ENCODE measurements around the gene DDC.

The DDC gene

GRCh38 chr7:50504646-50505546 lies 60.3 kb downstream of the DDC start:
- no peak for DNase-seq
- Mint-ChIP-seq H3K9me3 (no peaks in the 10 kb centered on the region), H3K27me3 (peaks cover 11% of the 10 kb centered on the region), H3K4me1 (ENCODE audit: low read depth) (no peaks in the 10 kb centered on the region), H3K36me3 (ENCODE audit: low read depth) (no peaks in the 10 kb centered on the region), H3K27ac (no peak overlapping the region), H3K4me3 (no peak overlapping the region)

GRCh38 chr7:50502947-50503346 lies 62.3 kb downstream of the DDC start:
- Mint-ChIP-seq H3K36me3 (ENCODE audit: low read depth) (no peaks in the 10 kb centered on the region), H3K9me3 (no peaks in the 10 kb centered on the region), H3K27me3 (peaks cover 10% of the 10 kb centered on the region), H3K4me1 (ENCODE audit: low read depth) (no peaks in the 10 kb centered on the region), H3K27ac (no peak overlapping the region), H3K4me3 (no peak overlapping the region)
- no peak for DNase-seq

- DNase-seq: no peak
- H3K27ac Mint-ChIP-seq: no peak overlapping the region
- no peaks in the 10 kb centered on the region for H3K9me3 Mint-ChIP-seq
- peaks cover 18% of the 10 kb centered on the region for H3K27me3 Mint-ChIP-seq
- peaks cover under 1% of the 10 kb centered on the region for H3K4me1 Mint-ChIP-seq (ENCODE audit: low read depth)
- H3K4me3 Mint-ChIP-seq: no peak overlapping the region
- no peaks in the 10 kb centered on the region for H3K36me3 Mint-ChIP-seq (ENCODE audit: low read depth)
These were observed 63.1 kb downstream of the DDC start for GRCh38 chr7:50502001-50502684.

GRCh38 chr7:50499092-50499491 lies 66.1 kb downstream of the DDC start:
- H3K27ac Mint-ChIP-seq: no peak overlapping the region
- H3K9me3 Mint-ChIP-seq: no peaks in the 10 kb centered on the region
- H3K27me3 Mint-ChIP-seq: peaks cover 24% of the 10 kb centered on the region
- no peak overlapping the region for H3K4me3 Mint-ChIP-seq
- H3K4me1 Mint-ChIP-seq (ENCODE audit: low read depth): peaks cover 5% of the 10 kb centered on the region
- H3K36me3 Mint-ChIP-seq (ENCODE audit: low read depth): no peaks in the 10 kb centered on the region
- DNase-seq: no peak

GRCh38 chr7:50497968-50498367 lies 67.2 kb downstream of the DDC start:
- Mint-ChIP-seq H3K9me3 (no peaks in the 10 kb centered on the region), H3K27me3 (peaks cover 24% of the 10 kb centered on the region), H3K27ac (no peak overlapping the region), H3K4me3 (no peak overlapping the region), H3K4me1 (ENCODE audit: low read depth) (peaks cover 5% of the 10 kb centered on the region), H3K36me3 (ENCODE audit: low read depth) (no peaks in the 10 kb centered on the region)
- DNase-seq: no peak

GRCh38 chr7:50497068-50497642 lies 68.0 kb downstream of the DDC start:
- Mint-ChIP-seq H3K27me3 (peaks cover 31% of the 10 kb centered on the region), H3K36me3 (ENCODE audit: low read depth) (no peaks in the 10 kb centered on the region), H3K27ac (no peak overlapping the region), H3K4me1 (ENCODE audit: low read depth) (peaks cover 5% of the 10 kb centered on the region), H3K4me3 (no peak overlapping the region), H3K9me3 (no peaks in the 10 kb centered on the region)
- DNase-seq: no peak

GRCh38 chr7:50496569-50496968 lies 68.6 kb downstream of the DDC start:
- Mint-ChIP-seq H3K9me3 (no peaks in the 10 kb centered on the region), H3K4me3 (no peak overlapping the region), H3K36me3 (ENCODE audit: low read depth) (no peaks in the 10 kb centered on the region), H3K27me3 (peaks cover 33% of the 10 kb centered on the region), H3K27ac (no peak overlapping the region), H3K4me1 (ENCODE audit: low read depth) (peaks cover 5% of the 10 kb centered on the region)
- DNase-seq: no peak

- no peaks in the 10 kb centered on the region for H3K36me3 Mint-ChIP-seq (ENCODE audit: low read depth)
- peaks cover 39% of the 10 kb centered on the region for H3K27me3 Mint-ChIP-seq
- no peak for DNase-seq
- H3K4me3 Mint-ChIP-seq: no peak overlapping the region
- H3K9me3 Mint-ChIP-seq: no peaks in the 10 kb centered on the region
- no peak overlapping the region for H3K27ac Mint-ChIP-seq
- peaks cover 5% of the 10 kb centered on the region for H3K4me1 Mint-ChIP-seq (ENCODE audit: low read depth)
These were observed 69.5 kb downstream of the DDC start for GRCh38 chr7:50495746-50496145.

- Mint-ChIP-seq H3K4me3 (no peak overlapping the region), H3K36me3 (ENCODE audit: low read depth) (no peaks in the 10 kb centered on the region), H3K4me1 (ENCODE audit: low read depth) (peaks cover 5% of the 10 kb centered on the region), H3K27me3 (peaks cover 31% of the 10 kb centered on the region), H3K27ac (no peak overlapping the region), H3K9me3 (no peaks in the 10 kb centered on the region)
- no peak for DNase-seq
These were observed 72.3 kb downstream of the DDC start for GRCh38 chr7:50492770-50493519.

- Mint-ChIP-seq H3K4me3 (no peak overlapping the region), H3K27me3 (peaks cover 21% of the 10 kb centered on the region), H3K4me1 (ENCODE audit: low read depth) (peaks cover 3% of the 10 kb centered on the region), H3K9me3 (no peaks in the 10 kb centered on the region), H3K27ac (no peak overlapping the region), H3K36me3 (ENCODE audit: low read depth) (no peaks in the 10 kb centered on the region)
- no peak for DNase-seq
These were observed 73.3 kb downstream of the DDC start for GRCh38 chr7:50491943-50492342.

- Mint-ChIP-seq H3K9me3 (no peaks in the 10 kb centered on the region), H3K27ac (no peak overlapping the region), H3K4me1 (ENCODE audit: low read depth) (no peaks in the 10 kb centered on the region), H3K4me3 (no peak overlapping the region), H3K27me3 (peaks cover 18% of the 10 kb centered on the region), H3K36me3 (ENCODE audit: low read depth) (no peaks in the 10 kb centered on the region)
- no peak for DNase-seq
These were observed 74.0 kb downstream of the DDC start for GRCh38 chr7:50491209-50491608.

- H3K9me3 Mint-ChIP-seq: no peaks in the 10 kb centered on the region
- no peaks in the 10 kb centered on the region for H3K36me3 Mint-ChIP-seq (ENCODE audit: low read depth)
- H3K27me3 Mint-ChIP-seq: peaks cover 21% of the 10 kb centered on the region
- no peak overlapping the region for H3K27ac Mint-ChIP-seq
- no peaks in the 10 kb centered on the region for H3K4me1 Mint-ChIP-seq (ENCODE audit: low read depth)
- H3K4me3 Mint-ChIP-seq: no peak overlapping the region
- no peak for DNase-seq
These were observed 76.8 kb downstream of the DDC start for GRCh38 chr7:50488379-50488778.

- no peaks in the 10 kb centered on the region for H3K4me1 Mint-ChIP-seq (ENCODE audit: low read depth)
- no peaks in the 10 kb centered on the region for H3K36me3 Mint-ChIP-seq (ENCODE audit: low read depth)
- H3K27ac Mint-ChIP-seq: no peak overlapping the region
- peaks cover 10% of the 10 kb centered on the region for H3K27me3 Mint-ChIP-seq
- no peaks in the 10 kb centered on the region for H3K9me3 Mint-ChIP-seq
- no peak for DNase-seq
- no peak overlapping the region for H3K4me3 Mint-ChIP-seq
These were observed 78.7 kb downstream of the DDC start for GRCh38 chr7:50486512-50486911.

GRCh38 chr7:50481867-50482266 lies 83.3 kb downstream of the DDC start:
- Mint-ChIP-seq H3K27me3 (peaks cover 3% of the 10 kb centered on the region), H3K36me3 (ENCODE audit: low read depth) (no peaks in the 10 kb centered on the region), H3K27ac (no peak overlapping the region), H3K4me1 (ENCODE audit: low read depth) (no peaks in the 10 kb centered on the region), H3K4me3 (no peak overlapping the region), H3K9me3 (no peaks in the 10 kb centered on the region)
- no peak for DNase-seq
